HEK293 (cell line): ENCODE data around the gene HCN4.

Experiments
- HOXA7 ChIP-seq: sonication (generic); formaldehyde crosslinking; IDR thresholded peaks from 2 replicates; pipeline ENCODE4 v1.8.1; 2022; ENCODE audit warnings: missing genetic modification reagents, borderline replicate concordance
- SETDB1 ChIP-seq: IDR thresholded peaks from one replicate; pipeline ENCODE4 v1.6.1; 2017; ENCODE audit warnings: mild to moderate bottlenecking, low read length, moderate library complexity, mixed read lengths; ENCODE audit not compliant: insufficient read length
- ZBTB21 ChIP-seq: fragments of 450-650 bp; formaldehyde crosslinking; IDR thresholded peaks from 2 replicates; pipeline ENCODE4 v1.5.1; 2017; ENCODE audit warnings: missing biosample characterization, missing genetic modification characterization
- ZNF391 ChIP-seq: fragments of 450-650 bp; formaldehyde crosslinking; IDR thresholded peaks from 2 replicates; pipeline ENCODE4 v1.5.1; 2016; ENCODE audit warnings: low read depth, missing biosample characterization, missing genetic modification characterization, borderline replicate concordance
- ZNF549 ChIP-seq: fragments of 450-650 bp; IDR thresholded peaks from 2 replicates; pipeline ENCODE4 v1.5.1; 2018; ENCODE audit warnings: missing biosample characterization, missing genetic modification characterization, mild to moderate bottlenecking, inconsistent platforms, moderate library complexity
- TF ChIP-seq, protein P1 (sequence below): fragments of 450-650 bp; formaldehyde crosslinking; IDR thresholded peaks from 2 replicates; pipeline ENCODE4 v1.5.1; 2016; ENCODE audit warnings: missing biosample characterization, missing genetic modification characterization
- TF ChIP-seq, protein P2 (sequence below): fragments of 450-650 bp; formaldehyde crosslinking; IDR thresholded peaks from 2 replicates; pipeline ENCODE4 v1.5.1; 2016; ENCODE audit warnings: missing biosample characterization, missing genetic modification characterization
- TF ChIP-seq, protein P3 (sequence below): fragments of 450-650 bp; formaldehyde crosslinking; IDR thresholded peaks from 2 replicates; pipeline ENCODE4 v1.5.1; 2016; ENCODE audit warnings: missing biosample characterization, missing genetic modification characterization, borderline replicate concordance

DNA sequence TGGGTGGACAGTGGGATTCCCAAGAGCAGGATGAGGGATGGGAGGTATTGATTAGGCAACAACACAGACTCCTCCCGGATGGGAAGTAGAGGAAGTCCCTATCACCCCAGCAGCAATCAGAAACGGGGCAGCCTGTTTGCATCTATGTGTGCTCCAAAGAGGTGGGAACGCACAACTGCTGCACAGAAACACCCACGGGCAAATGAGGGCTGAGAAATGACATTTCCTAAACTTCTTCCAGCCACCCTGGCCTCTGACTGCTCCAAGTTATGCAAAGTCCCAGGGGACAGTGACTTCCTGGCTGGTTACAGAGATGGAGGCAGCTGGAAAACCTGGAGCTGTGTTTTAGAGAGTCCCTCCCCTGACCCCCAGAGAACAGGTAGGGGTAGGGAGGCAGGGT lies 42.6 kb downstream of the HCN4 start:
- TF ChIP-seq HOXA7 (CRISPR knock-in tag): no peak
- TF ChIP-seq, protein P1, sequence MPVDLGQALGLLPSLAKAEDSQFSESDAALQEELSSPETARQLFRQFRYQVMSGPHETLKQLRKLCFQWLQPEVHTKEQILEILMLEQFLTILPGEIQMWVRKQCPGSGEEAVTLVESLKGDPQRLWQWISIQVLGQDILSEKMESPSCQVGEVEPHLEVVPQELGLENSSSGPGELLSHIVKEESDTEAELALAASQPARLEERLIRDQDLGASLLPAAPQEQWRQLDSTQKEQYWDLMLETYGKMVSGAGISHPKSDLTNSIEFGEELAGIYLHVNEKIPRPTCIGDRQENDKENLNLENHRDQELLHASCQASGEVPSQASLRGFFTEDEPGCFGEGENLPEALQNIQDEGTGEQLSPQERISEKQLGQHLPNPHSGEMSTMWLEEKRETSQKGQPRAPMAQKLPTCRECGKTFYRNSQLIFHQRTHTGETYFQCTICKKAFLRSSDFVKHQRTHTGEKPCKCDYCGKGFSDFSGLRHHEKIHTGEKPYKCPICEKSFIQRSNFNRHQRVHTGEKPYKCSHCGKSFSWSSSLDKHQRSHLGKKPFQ: no peak
- TF ChIP-seq, protein P2, sequence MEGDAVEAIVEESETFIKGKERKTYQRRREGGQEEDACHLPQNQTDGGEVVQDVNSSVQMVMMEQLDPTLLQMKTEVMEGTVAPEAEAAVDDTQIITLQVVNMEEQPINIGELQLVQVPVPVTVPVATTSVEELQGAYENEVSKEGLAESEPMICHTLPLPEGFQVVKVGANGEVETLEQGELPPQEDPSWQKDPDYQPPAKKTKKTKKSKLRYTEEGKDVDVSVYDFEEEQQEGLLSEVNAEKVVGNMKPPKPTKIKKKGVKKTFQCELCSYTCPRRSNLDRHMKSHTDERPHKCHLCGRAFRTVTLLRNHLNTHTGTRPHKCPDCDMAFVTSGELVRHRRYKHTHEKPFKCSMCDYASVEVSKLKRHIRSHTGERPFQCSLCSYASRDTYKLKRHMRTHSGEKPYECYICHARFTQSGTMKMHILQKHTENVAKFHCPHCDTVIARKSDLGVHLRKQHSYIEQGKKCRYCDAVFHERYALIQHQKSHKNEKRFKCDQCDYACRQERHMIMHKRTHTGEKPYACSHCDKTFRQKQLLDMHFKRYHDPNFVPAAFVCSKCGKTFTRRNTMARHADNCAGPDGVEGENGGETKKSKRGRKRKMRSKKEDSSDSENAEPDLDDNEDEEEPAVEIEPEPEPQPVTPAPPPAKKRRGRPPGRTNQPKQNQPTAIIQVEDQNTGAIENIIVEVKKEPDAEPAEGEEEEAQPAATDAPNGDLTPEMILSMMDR (tag by site-specific recombination): no peak
- TF ChIP-seq ZNF549 (tag by site-specific recombination): no peak
- no peak for TF ChIP-seq ZNF391
- TF ChIP-seq, protein P3, sequence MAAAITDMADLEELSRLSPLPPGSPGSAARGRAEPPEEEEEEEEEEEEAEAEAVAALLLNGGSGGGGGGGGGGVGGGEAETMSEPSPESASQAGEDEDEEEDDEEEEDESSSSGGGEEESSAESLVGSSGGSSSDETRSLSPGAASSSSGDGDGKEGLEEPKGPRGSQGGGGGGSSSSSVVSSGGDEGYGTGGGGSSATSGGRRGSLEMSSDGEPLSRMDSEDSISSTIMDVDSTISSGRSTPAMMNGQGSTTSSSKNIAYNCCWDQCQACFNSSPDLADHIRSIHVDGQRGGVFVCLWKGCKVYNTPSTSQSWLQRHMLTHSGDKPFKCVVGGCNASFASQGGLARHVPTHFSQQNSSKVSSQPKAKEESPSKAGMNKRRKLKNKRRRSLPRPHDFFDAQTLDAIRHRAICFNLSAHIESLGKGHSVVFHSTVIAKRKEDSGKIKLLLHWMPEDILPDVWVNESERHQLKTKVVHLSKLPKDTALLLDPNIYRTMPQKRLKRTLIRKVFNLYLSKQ (tag by site-specific recombination): no peak
- no peak for TF ChIP-seq SETDB1
- no peak for TF ChIP-seq ZBTB21
